Tibial artery (tissue), 4 donors: Measurements from ENCODE around the gene ODAD3.

ENCODE experiments used
- DNase-seq, 2 donors: peaks; one replicate each; pipeline ENCODE4 v3.0.0-alpha.2; 2019
- H3K27ac ChIP-seq, 2 donors: fragments of 200-600 bp; sonication (generic) in 1 of 2; 1 replicate in 1 of 2; 2 replicates in 1 of 2; pipeline ENCODE4 v1.5.1; 2018 to 2019; ENCODE audit warnings: mild to moderate bottlenecking in 1 of 2
- H3K27me3 ChIP-seq, 2 donors: fragments of 200-600 bp; sonication (generic) in 1 of 2; one replicate each; pipeline versions ENCODE4 v1.5.1 to v1.6.0; 2016 to 2019
- H3K36me3 ChIP-seq, 3 donors: fragments of 200-600 bp; sonication (generic) in 2 of 3; one replicate each; pipeline ENCODE4 v1.5.1; 2016 to 2019; ENCODE audit warnings: mild to moderate bottlenecking in 2 of 3
- H3K4me1 ChIP-seq, 4 donors: fragments of 200-600 bp; sonication (generic) in 2 of 4; 1 replicate in 3 of 4; 2 replicates in 1 of 4; pipeline ENCODE4 v1.5.1; 2016 to 2019
- H3K4me3 ChIP-seq, 2 donors: fragments of 200-600 bp; sonication (generic) in 1 of 2; 1 replicate in 1 of 2; 2 replicates in 1 of 2; pipeline ENCODE4 v1.5.1; 2018 to 2019; ENCODE audit warnings: mild to moderate bottlenecking in 2 of 2
- H3K9me3 ChIP-seq, 3 donors: fragments of 200-600 bp; sonication (generic) in 1 of 3; one replicate each; pipeline ENCODE4 v1.5.1; 2016 to 2019
- intact Hi-C: fragments of 100-400 bp; cut with DNase I; formaldehyde crosslinking; loops from one replicate; pipeline ENCODE4 v1.15.0; 2023; ENCODE audit warnings: low total_unique reads
- TF ChIP-seq, protein P1 (sequence below), 2 experiments: fragments of 200-600 bp in 1 of 2; fragments of 450-650 bp in 1 of 2; IDR thresholded peaks; one replicate each; pipeline ENCODE4 v1.5.1; 2017 to 2019; ENCODE audit warnings: antibody characterized with exemption in 2 of 2, mild to moderate bottlenecking in 1 of 2, moderate library complexity in 1 of 2

Gene ODAD3

DNA sequence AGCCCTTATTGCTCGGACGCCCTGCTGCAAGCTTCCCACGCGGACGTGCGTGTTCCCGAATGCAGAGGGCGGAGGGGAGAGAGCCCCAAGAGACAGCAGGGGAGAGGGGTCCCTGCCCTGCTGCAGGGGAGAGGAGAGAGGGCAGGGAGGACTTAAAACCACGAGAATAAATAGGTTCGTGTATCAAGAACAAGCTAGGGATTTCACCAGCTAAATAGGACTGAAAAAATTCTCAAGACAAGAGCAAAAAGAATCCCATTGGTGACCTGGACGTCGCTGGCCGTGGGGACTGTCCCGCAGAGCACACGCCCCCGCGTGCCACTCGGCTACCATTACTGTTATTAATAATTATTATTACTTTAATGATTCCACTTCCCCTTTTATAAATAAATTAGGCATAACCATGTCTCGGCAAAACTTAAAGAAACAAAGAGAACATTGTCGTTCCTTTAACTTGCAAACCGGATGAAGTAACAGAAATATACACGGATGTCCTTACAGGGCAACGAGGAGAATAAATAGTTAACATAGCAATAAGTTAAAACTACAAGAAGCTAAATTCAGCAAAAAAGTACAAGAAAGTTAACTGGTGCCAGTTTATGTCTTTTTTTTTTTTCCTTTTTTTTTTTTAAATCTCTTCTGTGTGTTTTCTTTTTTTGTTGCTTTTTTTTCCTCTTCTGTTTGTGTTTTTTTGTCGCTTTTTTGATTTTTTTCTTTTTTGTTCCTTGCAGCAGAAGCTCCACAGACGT lies 17.1 kb upstream of the ODAD3 start:
- no peak overlapping the region for H3K27ac ChIP-seq

DNA sequence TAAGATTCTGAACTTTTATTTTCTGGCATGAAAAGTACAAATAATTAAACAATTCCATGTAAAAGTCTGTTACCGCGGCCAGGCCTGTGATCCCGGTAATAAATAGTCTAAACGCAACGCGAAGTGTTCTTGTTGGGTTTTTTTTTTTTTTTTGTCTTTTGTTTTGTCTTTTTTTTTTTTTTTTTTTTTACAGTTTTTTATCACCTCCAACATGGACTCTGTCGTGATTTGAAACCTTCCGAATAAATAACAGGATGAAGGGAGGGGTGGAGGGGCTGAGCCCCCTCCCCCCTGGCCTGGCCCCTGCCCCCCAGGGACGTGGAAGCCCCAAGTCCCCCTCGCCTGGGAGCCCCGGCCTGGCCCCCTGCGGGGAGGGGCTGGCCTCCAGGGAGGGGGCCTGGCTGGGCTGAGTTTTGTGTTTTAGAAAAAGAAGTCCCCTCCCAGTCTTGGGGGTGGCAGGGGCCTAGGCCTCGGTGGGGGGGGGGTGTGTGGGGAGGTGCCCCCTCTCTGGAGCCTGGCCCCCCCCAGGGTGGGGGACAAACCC lies 16.5 kb upstream of the ODAD3 start:
- Histone ChIP-seq H3K27ac (no peak overlapping the region), H3K4me3 (no peak overlapping the region), H3K36me3 (peaks cover 30 to 47% (median 37%) of the 10 kb centered on the region in 3 donors), H3K9me3 (no peaks in the 10 kb centered on the region), H3K4me1 (peaks cover 0 to 9% (median 4%) of the 10 kb centered on the region in 4 donors), H3K27me3 (peaks cover 0 to 23% of the 10 kb centered on the region in 2 donors)
- no peak for DNase-seq
- intact Hi-C loops: no loop called here
- TF ChIP-seq, protein P1, sequence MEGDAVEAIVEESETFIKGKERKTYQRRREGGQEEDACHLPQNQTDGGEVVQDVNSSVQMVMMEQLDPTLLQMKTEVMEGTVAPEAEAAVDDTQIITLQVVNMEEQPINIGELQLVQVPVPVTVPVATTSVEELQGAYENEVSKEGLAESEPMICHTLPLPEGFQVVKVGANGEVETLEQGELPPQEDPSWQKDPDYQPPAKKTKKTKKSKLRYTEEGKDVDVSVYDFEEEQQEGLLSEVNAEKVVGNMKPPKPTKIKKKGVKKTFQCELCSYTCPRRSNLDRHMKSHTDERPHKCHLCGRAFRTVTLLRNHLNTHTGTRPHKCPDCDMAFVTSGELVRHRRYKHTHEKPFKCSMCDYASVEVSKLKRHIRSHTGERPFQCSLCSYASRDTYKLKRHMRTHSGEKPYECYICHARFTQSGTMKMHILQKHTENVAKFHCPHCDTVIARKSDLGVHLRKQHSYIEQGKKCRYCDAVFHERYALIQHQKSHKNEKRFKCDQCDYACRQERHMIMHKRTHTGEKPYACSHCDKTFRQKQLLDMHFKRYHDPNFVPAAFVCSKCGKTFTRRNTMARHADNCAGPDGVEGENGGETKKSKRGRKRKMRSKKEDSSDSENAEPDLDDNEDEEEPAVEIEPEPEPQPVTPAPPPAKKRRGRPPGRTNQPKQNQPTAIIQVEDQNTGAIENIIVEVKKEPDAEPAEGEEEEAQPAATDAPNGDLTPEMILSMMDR (IDR thresholded peaks at IDR 0.05): no peak

More for the DNA sequence above, 17.1 kb upstream of the ODAD3 start:
- Histone ChIP-seq H3K27me3 (peaks cover 0 to 24% of the 10 kb centered on the region in 2 donors), H3K9me3 (no peaks in the 10 kb centered on the region), H3K4me1 (peaks cover 0 to 10% (median 4%) of the 10 kb centered on the region in 4 donors), H3K4me3 (no peak overlapping the region), H3K36me3 (peaks cover 25 to 41% (median 34%) of the 10 kb centered on the region in 3 donors)
- no peak for DNase-seq
- intact Hi-C loops: no loop called here
- TF ChIP-seq, protein P1 (IDR thresholded peaks at IDR 0.05): no peak

DNA sequence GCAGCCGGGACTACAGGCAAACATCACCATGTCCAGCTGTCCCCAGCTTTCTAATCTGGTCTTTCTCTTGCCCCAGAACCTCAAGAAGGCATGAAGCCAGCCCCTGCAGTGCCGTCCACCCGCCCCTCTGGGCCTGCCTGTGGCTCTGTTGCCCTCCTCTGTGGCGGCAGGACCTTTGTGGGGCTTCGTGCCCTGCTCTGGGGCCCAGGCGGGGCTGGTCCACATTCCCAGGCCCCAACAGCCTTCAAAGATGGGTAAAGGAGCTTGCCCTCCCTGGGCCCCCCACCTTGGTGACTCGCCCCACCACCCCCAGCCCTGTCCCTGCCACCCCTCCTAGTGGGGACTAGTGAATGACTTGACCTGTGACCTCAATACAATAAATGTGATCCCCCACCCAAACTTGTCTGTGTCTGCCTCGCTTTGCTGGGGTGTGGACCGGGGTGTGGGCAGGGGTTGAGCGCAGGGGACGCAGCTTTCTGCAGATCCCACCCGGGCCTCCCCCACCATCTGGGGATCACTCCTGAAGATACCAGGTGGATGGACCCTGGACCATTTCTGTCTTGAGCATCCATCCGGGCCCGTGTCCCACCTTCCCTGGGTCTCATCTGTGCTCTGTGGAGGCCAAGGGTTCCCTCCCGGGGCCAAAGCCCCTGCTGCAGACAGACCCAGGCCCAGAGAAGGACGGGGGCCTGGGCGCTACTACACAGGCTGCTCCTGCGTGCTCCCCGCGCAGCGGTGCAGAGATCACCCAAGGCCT lies 15.8 kb upstream of the ODAD3 start:
- Histone ChIP-seq H3K27ac (no peak overlapping the region), H3K27me3 (peaks cover 0 to 23% of the 10 kb centered on the region in 2 donors), H3K9me3 (no peaks in the 10 kb centered on the region), H3K36me3 (peaks cover 30 to 54% (median 44%) of the 10 kb centered on the region in 3 donors), H3K4me1 (peaks cover 0 to 9% (median 4%) of the 10 kb centered on the region in 4 donors), H3K4me3 (no peak overlapping the region)
- intact Hi-C loops: no loop called here
- DNase-seq: no peak
- TF ChIP-seq, protein P1 (IDR thresholded peaks at IDR 0.05): no peak

DNA sequence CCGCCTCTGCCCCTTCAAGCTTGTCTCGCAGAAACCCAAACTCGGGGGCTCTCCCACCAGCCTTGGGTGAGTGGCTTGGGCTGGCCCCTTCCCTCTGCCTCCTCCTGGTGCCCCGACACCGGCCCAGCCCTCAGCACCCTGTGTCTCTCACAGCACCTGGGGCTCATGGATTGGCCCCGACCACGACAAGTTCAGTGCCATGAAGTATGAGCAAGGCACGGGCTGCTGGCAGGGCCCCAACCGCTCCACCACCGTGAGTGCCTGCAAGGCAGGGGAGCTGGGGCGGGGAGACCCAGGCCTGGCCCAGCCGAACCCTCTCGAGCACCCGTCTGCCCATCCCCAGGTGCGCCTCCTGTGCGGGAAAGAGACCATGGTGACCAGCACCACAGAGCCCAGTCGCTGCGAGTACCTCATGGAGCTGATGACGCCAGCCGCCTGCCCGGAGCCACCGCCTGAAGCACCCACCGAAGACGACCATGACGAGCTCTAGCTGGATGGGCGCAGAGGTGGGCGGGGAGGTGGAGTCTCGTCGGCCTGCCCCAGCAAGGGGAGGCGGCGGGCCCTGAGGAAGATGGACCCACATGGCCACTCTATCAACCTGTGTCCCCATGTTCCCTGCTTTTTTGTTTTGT lies 14.1 kb upstream of the ODAD3 start:
- intact Hi-C loops: loop anchor here (5.0 to 10.0 kb wide), 2 partner anchors 74 to 157 kb away; partner anchors contain the start of gene SWSAP1
- H3K36me3 ChIP-seq: peaks cover 39 to 71% (median 61%) of the 10 kb centered on the region in 3 donors
- H3K9me3 ChIP-seq: no peaks in the 10 kb centered on the region
- H3K27me3 ChIP-seq: peaks cover 0 to 22% of the 10 kb centered on the region in 2 donors
- no peak overlapping the region for H3K27ac ChIP-seq
- DNase-seq: no peak
- TF ChIP-seq, protein P1 (IDR thresholded peaks at IDR 0.05): no peak
- no peak overlapping the region for H3K4me3 ChIP-seq
- H3K4me1 ChIP-seq: peaks cover 0 to 9% (median 4%) of the 10 kb centered on the region in 4 donors

DNA sequence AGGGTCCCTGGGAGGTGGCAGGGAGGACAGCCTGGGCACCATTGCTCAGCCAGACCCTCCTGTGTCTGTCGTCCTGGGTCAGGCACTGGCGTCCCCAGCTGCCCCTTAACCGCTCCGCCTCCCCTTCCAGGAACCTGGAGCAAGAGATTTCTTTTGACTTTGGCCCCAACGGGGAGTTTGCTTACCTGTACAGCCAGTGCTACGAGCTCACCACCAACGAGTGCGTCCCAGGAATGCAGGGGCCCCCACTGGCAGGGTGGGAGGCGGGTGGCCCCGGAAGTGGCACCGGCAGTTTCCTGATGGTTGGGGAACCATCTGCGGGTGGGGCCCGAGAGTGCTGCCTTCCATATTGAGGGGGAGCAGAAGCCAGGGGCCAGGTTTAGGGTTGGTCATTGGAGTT lies 13.5 kb upstream of the ODAD3 start:
- Histone ChIP-seq H3K4me3 (no peak overlapping the region), H3K4me1 (peaks cover 0 to 9% (median 4%) of the 10 kb centered on the region in 4 donors), H3K9me3 (no peaks in the 10 kb centered on the region), H3K27me3 (peaks cover 0 to 18% of the 10 kb centered on the region in 2 donors), H3K27ac (no peak overlapping the region), H3K36me3 (peaks cover 40 to 77% (median 66%) of the 10 kb centered on the region in 3 donors)
- intact Hi-C loops: loop anchor here (5.0 to 10.0 kb wide), 2 partner anchors 74 to 156 kb away; partner anchors contain the start of gene SWSAP1
- DNase-seq: no peak
- TF ChIP-seq, protein P1 (IDR thresholded peaks at IDR 0.05): no peak
